K562 (cell line): Measurements from ENCODE around the gene CREG2. TPM values are rescaled to one million over a fixed set of nuclear protein-coding genes. Genes with fewer than 3 reads are reported as not detected.

Experiments used
- ATAC-seq: fragments of 200-7000 bp; cut with Tn5 transposase; 3 replicates; pipeline ENCODE4 v1.9.1; 2020; ENCODE audit warnings: moderate library complexity
- BruUV-seq: library from RNA; stranded (reverse); fragments of 400-500 nt; replicated peaks from 2 replicates; lab custom pipeline; 2021; lab: Mats Ljungman, UMichigan
- CTCF ChIA-PET: fragments of 300-600 bp; formaldehyde crosslinking; extraction: SDS; loops from one replicate; lab custom pipeline; 2021; ENCODE audit warnings: low intra/inter-chr PET ratio; lab: Yijun Ruan, JAX
- POLR2A ChIA-PET: fragments of 300-600, 350-650 bp; sonication (Branson Sonifier 250); formaldehyde crosslinking; extraction: SDS; loops from one replicate; lab custom pipeline; 2021; ENCODE audit warnings: antibody characterized with exemption, inconsistent platforms; lab: Yijun Ruan, JAX
- DNase-seq, 4 experiments: peaks; one replicate each; pipeline versions ENCODE4 v3.0.0 to v3.0.0-alpha.2; 2011 to 2018; ENCODE audit warnings: low spot score in 3 of 4, mixed read lengths in 3 of 4; ENCODE audit errors: extremely low read depth in 1 of 4
- FAIRE-seq: peaks from 2 replicates; lab custom pipeline; 2011; peaks lifted over from hg19 to GRCh38; lab: Jason Lieb, UNC
- H2AFZ ChIP-seq: 2 replicates; pipeline ENCODE4 v1.6.0; 2011; ENCODE audit warnings: low read depth, low read length, control low read depth, inconsistent platforms
- H3K27ac ChIP-seq: fragments of 200-600 bp; 3 replicates; pipeline ENCODE4 v1.8.0; 2011; ENCODE audit warnings: low read depth, mild to moderate bottlenecking, control low read depth, inconsistent platforms, low read length, moderate library complexity, mixed read lengths; ENCODE audit errors: extremely low read depth
- H3K27me3 ChIP-seq, 2 experiments: fragments of 300-600 bp in 1 of 2; 2 replicates in 1 of 2; 3 replicates in 1 of 2; pipeline versions ENCODE4 v1.6.0 to v1.8.0; 2011; ENCODE audit warnings: inconsistent platforms in 2 of 2, low read length in 2 of 2, mild to moderate bottlenecking in 1 of 2, mixed read lengths in 1 of 2, moderate library complexity in 1 of 2; ENCODE audit not compliant: control insufficient read depth in 2 of 2, insufficient read depth in 2 of 2
- H3K36me3 ChIP-seq: fragments of 300-600 bp; 3 replicates; pipeline ENCODE4 v1.8.0; 2011; ENCODE audit warnings: mild to moderate bottlenecking, low read length, inconsistent platforms; ENCODE audit not compliant: control insufficient read depth, insufficient read depth
- H3K4me1 ChIP-seq, 2 experiments: fragments of 200-600 bp in 1 of 2; replicated peaks in 1 of 2; 2 replicates in 1 of 2; 3 replicates in 1 of 2; pipeline versions ENCODE4 v1.5.1 to v1.8.0; 2011; ENCODE audit warnings: inconsistent platforms in 2 of 2, low read length in 2 of 2, mild to moderate bottlenecking in 1 of 2, mixed read lengths in 1 of 2, moderate library complexity in 1 of 2; ENCODE audit not compliant: control insufficient read depth in 2 of 2, insufficient read depth in 2 of 2
- H3K4me2 ChIP-seq: 2 replicates; pipeline ENCODE4 v1.6.1; 2011; ENCODE audit warnings: low read length, control low read depth, inconsistent platforms, mixed read lengths; ENCODE audit not compliant: insufficient read depth
- H3K4me3 ChIP-seq: fragments of 200-600 bp; sonication (generic), shearing (Covaris generic); 2 replicates; pipeline ENCODE4 v1.5.1; 2016; ENCODE audit warnings: control low read depth, inconsistent platforms
- H3K79me2 ChIP-seq: fragments of 200-600 bp; 3 replicates; pipeline ENCODE4 v1.8.0; 2011; ENCODE audit warnings: low read length, inconsistent platforms; ENCODE audit not compliant: control insufficient read depth, insufficient read depth
- H3K9ac ChIP-seq, 2 experiments: 2 replicates each; pipeline versions ENCODE4 v1.6.0 to v1.6.1; 2011; ENCODE audit warnings: low read depth in 2 of 2, low read length in 2 of 2, control low read depth in 1 of 2, inconsistent platforms in 1 of 2, mild to moderate bottlenecking in 1 of 2, mixed read lengths in 1 of 2; ENCODE audit not compliant: insufficient read depth in 1 of 2
- H3K9me1 ChIP-seq: one replicate; pipeline ENCODE4 v1.6.0; 2011; ENCODE audit warnings: inconsistent platforms, mild to moderate bottlenecking, low read length, moderate library complexity; ENCODE audit not compliant: control insufficient read depth, insufficient read depth
- H3K9me3 ChIP-seq: replicated peaks from 2 replicates; pipeline ENCODE4 v1.5.1; 2011; ENCODE audit warnings: low read depth, low read length, inconsistent platforms; ENCODE audit not compliant: control insufficient read depth, insufficient read depth
- H4K20me1 ChIP-seq: replicated peaks from 2 replicates; pipeline ENCODE4 v1.6.1; 2011; ENCODE audit warnings: low read length, inconsistent platforms, mixed read lengths; ENCODE audit not compliant: control insufficient read depth, insufficient read depth
- BCL6 ChIP-seq: fragments of 250-450 bp; sonication (Bioruptor Pico); IDR thresholded peaks from 2 replicates; pipeline ENCODE4 v1.4.0; 2020
- BCOR ChIP-seq: fragments of 450-650 bp; IDR thresholded peaks from 2 replicates; pipeline ENCODE4 v1.6.1; 2016
- BRCA1 ChIP-seq, 2 experiments: fragments of 450-650 bp in 1 of 2; sonication (generic) in 1 of 2; formaldehyde crosslinking in 1 of 2; IDR thresholded peaks; 2 replicates each; pipeline versions ENCODE4 v1.5.0 to v1.6.1; 2017 to 2020; ENCODE audit warnings: mild to moderate bottlenecking in 1 of 2, missing genetic modification reagents in 1 of 2
- CBFA2T2 ChIP-seq: fragments of 450-650 bp; conservative IDR thresholded peaks from 2 replicates; pipeline ENCODE4 v1.6.1; 2017; ENCODE audit warnings: mild to moderate bottlenecking
- EGR1 ChIP-seq: fragments of 450-650 bp; conservative IDR thresholded peaks from 2 replicates; pipeline ENCODE4 v1.6.1; 2017; ENCODE audit warnings: mild to moderate bottlenecking
- ETS2 ChIP-seq: IDR thresholded peaks from 2 replicates; pipeline ENCODE4 v1.6.1; 2016; ENCODE audit warnings: borderline replicate concordance, missing genetic modification characterization, mild to moderate bottlenecking, moderate library complexity, missing compliant biosample characterization; ENCODE audit not compliant: poor library complexity, severe bottlenecking
- FOXK1 ChIP-seq: sonication (generic); formaldehyde crosslinking; IDR thresholded peaks from 2 replicates; pipeline ENCODE4 v1.8.0; 2022; ENCODE audit warnings: missing genetic modification reagents, mild to moderate bottlenecking, borderline replicate concordance
- FOXK2 ChIP-seq, 2 experiments: fragments of 450-650 bp; IDR thresholded peaks in 1 of 2; conservative IDR thresholded peaks in 1 of 2; 2 replicates each; pipeline ENCODE4 v1.6.1; 2016; ENCODE audit warnings: low read depth in 2 of 2, mild to moderate bottlenecking in 1 of 2
- GATAD2B ChIP-seq: fragments of 450-650 bp; IDR thresholded peaks from 2 replicates; pipeline ENCODE4 v1.6.1; 2017; ENCODE audit warnings: mild to moderate bottlenecking, borderline replicate concordance
- HIVEP1 ChIP-seq: fragments of 250-450 bp; sonication (Bioruptor Pico); IDR thresholded peaks from 2 replicates; pipeline ENCODE4 v1.4.0; 2020; ENCODE audit warnings: mild to moderate bottlenecking
- NELFE ChIP-seq: IDR thresholded peaks from 2 replicates; pipeline ENCODE4 v1.6.1; 2011; ENCODE audit warnings: mild to moderate bottlenecking; ENCODE audit not compliant: insufficient read depth, insufficient read length
- SOX6 ChIP-seq: fragments of 450-650 bp; IDR thresholded peaks from 2 replicates; pipeline ENCODE4 v1.6.1; 2014; ENCODE audit warnings: mild to moderate bottlenecking
- WGBS: fragments of 100-300 bp; shearing (Covaris generic); methylation state at CpG from one replicate; pipeline ENCODE4 v1.1.6; 2016; ENCODE audit warnings: low coverage, mixed read lengths; ENCODE audit not compliant: insufficient coverage; ENCODE audit errors: missing lambda C conversion rate; 5-methylcytosine and 5-hydroxymethylcytosine counted together
- in situ Hi-C: fragments of 300-500 bp; cut with MboI; formaldehyde crosslinking; loops from 4 replicates; pipeline ENCODE4 v1.15.0; 2018; ENCODE audit warnings: inconsistent platforms, mixed read lengths
- intact Hi-C: fragments of 100-400 bp; cut with micrococcal nuclease; formaldehyde crosslinking; loops from 2 replicates; pipeline ENCODE4 v1.14.2; 2022
- polyA plus RNA-seq, 8 experiments: library from polyadenylated mRNA; depleted of rRNA in 4 of 8; stranded (reverse) in 5 of 8; unstranded in 3 of 8; fragments of >200 nt; fragmentation: Nextera tagmentation in 2 of 8; fragmentation: Illumina TruSeq in 1 of 8; extraction: Ambion mirVana in 2 of 8; extraction: Trizol in 1 of 8; gene quantifications; 2 replicates each; pipeline versions ENCODE4 v1.2.1 to v1.2.3, GENCODE V29; 2011 to 2014; ENCODE audit warnings: inconsistent platforms in 1 of 8, missing spikeins in 1 of 8
- total RNA-seq, 7 experiments: library from RNA; depleted of rRNA in 6 of 7; stranded (reverse); fragments of >200 nt in 6 of 7; fragmentation: Illumina TruSeq in 2 of 7; extraction: Trizol in 2 of 7; gene quantifications; 2 replicates each; pipeline versions ENCODE4 v1.2.1 to v1.2.3, GENCODE V29; 2011 to 2021; ENCODE audit warnings: low replicate concordance in 1 of 7
- TF ChIP-seq, protein P1 (sequence below), 2 experiments: fragments of 450-650 bp in 1 of 2; sonication (generic) in 1 of 2; formaldehyde crosslinking; conservative IDR thresholded peaks; 2 replicates each; pipeline versions ENCODE4 v1.4.0 to v1.8.1; 2020 to 2022; ENCODE audit warnings: mild to moderate bottlenecking in 1 of 2, missing genetic modification reagents in 1 of 2
- TF ChIP-seq, protein P2 (sequence below): IDR thresholded peaks from 2 replicates; pipeline ENCODE4 v1.6.1; 2011; ENCODE audit warnings: borderline replicate concordance, low read depth, mild to moderate bottlenecking, moderate library complexity, low read length; ENCODE audit not compliant: insufficient read depth, poor library complexity, severe bottlenecking
- TF ChIP-seq, protein P3 (sequence below), 3 experiments: fragments of 200-800 bp in 1 of 3; sonication (Bioruptor generic) in 1 of 3; sonication (generic) in 1 of 3; formaldehyde crosslinking in 1 of 3; IDR thresholded peaks; 2 replicates each; pipeline versions ENCODE4 v1.6.1 to v1.8.0; 2016 to 2022; ENCODE audit warnings: mild to moderate bottlenecking in 2 of 3, missing compliant biosample characterization in 2 of 3, missing genetic modification characterization in 2 of 3, missing genetic modification reagents in 1 of 3

CREG2 gene
- total and polyA plus RNA-seq, 9 of the 15 experiments (the other 6 are each of a cell fraction or from before 2014, with no cell fraction given), result not detected

DNA sequence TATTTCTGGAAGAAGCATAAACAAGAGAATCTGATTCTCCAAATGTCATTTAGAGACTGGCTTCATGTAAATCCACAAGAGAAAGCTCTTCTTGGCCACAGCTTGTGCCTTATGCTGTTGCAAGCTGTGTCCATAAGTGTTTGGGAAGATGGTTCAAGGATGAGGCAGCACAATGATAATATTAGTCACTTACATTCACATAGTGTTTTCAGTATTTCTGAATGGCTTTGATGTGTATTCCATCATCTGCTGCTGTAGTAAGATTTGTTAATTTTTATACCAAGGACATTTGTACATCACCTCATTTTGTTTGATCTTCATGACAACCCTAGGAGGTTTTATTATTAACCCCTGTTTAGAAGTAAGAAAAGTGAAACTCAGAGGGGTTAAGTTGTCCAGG lies 29.9 kb downstream of the CREG2 start (continued):
- TF ChIP-seq BCOR, result no peak
- no peak for TF ChIP-seq CBFA2T2

DNA sequence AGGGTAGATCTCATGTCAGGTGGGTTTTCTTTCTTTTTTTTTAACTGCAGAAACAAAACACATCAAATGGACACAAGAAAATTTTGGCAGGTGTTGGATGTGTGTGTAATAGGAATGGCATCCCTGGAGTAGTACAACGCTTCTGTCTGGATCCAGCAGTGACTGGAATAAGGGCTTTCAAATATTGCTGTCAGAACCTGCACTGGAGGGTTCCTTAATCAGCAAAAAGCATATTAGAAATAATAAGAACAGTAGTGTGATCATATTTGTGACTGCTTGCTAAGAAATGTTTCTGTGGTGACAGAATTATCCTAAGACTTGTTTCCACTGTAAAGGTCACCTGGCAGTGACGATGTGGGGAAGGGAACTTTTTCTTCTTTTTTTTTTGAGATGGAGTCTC lies 30.8 kb downstream of the CREG2 start:
- Histone ChIP-seq H3K4me2 (no peak overlapping the region), H3K27ac (no peak overlapping the region), H3K9me1 (no peaks in the 10 kb centered on the region), H3K36me3 (no peaks in the 10 kb centered on the region)
- no TSS peak for BruUV-seq
- intact Hi-C loops, result no loop called here
- WGBS, result 0% methylated on average over 2 of the region's 2 CpGs
- FAIRE-seq, result no peak
- TF ChIP-seq SOX6, result no peak
- no peak for TF ChIP-seq EGR1
- no peak for TF ChIP-seq BRCA1 (IDR thresholded peaks at IDR 0.05)
- TF ChIP-seq BRCA1 (CRISPR knock-in tag; IDR thresholded peaks at IDR 0.05), result no peak
- no peak for TF ChIP-seq FOXK1 (CRISPR knock-in tag)
- TF ChIP-seq, protein P1, sequence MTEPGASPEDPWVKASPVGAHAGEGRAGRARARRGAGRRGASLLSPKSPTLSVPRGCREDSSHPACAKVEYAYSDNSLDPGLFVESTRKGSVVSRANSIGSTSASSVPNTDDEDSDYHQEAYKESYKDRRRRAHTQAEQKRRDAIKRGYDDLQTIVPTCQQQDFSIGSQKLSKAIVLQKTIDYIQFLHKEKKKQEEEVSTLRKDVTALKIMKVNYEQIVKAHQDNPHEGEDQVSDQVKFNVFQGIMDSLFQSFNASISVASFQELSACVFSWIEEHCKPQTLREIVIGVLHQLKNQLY (CRISPR knock-in tag; conservative IDR thresholded peaks at IDR 0.05), result no peak
- TF ChIP-seq, protein P2, sequence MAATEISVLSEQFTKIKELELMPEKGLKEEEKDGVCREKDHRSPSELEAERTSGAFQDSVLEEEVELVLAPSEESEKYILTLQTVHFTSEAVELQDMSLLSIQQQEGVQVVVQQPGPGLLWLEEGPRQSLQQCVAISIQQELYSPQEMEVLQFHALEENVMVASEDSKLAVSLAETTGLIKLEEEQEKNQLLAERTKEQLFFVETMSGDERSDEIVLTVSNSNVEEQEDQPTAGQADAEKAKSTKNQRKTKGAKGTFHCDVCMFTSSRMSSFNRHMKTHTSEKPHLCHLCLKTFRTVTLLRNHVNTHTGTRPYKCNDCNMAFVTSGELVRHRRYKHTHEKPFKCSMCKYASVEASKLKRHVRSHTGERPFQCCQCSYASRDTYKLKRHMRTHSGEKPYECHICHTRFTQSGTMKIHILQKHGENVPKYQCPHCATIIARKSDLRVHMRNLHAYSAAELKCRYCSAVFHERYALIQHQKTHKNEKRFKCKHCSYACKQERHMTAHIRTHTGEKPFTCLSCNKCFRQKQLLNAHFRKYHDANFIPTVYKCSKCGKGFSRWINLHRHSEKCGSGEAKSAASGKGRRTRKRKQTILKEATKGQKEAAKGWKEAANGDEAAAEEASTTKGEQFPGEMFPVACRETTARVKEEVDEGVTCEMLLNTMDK, result no peak
- TF ChIP-seq, protein P3, sequence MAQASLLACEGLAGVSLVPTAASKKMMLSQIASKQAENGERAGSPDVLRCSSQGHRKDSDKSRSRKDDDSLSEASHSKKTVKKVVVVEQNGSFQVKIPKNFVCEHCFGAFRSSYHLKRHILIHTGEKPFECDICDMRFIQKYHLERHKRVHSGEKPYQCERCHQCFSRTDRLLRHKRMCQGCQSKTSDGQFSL (CRISPR knock-in tag; IDR thresholded peaks at IDR 0.05), result no peak
- TF ChIP-seq, protein P3 (tag; IDR thresholded peaks at IDR 0.05), result no peak
- TF ChIP-seq ETS2, result no peak
- no peak for TF ChIP-seq NELFE
- no peak for TF ChIP-seq BCL6 (CRISPR knock-in tag)
- TF ChIP-seq FOXK2 (conservative IDR thresholded peaks at IDR 0.05 in 1 of 2, IDR thresholded peaks at IDR 0.05 in 1 of 2; ENCODE audit: low read depth in 2 of 2), result no peak
- no peak for TF ChIP-seq HIVEP1 (CRISPR knock-in tag)
- no peak for TF ChIP-seq GATAD2B
- TF ChIP-seq, all 486 proteins: peak for 0
- DNase-seq (no peak), ATAC-seq (no peak)
- Histone ChIP-seq H3K4me3 (no peak overlapping the region), H3K9me3 (no peaks in the 10 kb centered on the region), H2AFZ (no peak overlapping the region), H3K27me3 (peaks cover 12 to 31% of the 10 kb centered on the region in 2 experiments; a peak in 3 of 5 replicates), H3K9ac (no peak overlapping the region), H3K4me1 (peaks cover 0 to 4% of the 10 kb centered on the region in 2 experiments; a peak in 1 of 5 replicates), H4K20me1 (no peaks in the 10 kb centered on the region), H3K79me2 (no peaks in the 10 kb centered on the region)
- ChIA-PET CTCF (no interaction called here), POLR2A (no interaction called here)
- in situ Hi-C loops, result no loop called here
